Keratinocyte (primary cell): ENCODE data around the gene SIX1. TPM values are rescaled to one million over a fixed set of nuclear protein-coding genes. Genes with fewer than 3 reads are reported as not detected.

Experiments used
- DNase-seq: peaks from one replicate; pipeline ENCODE4 v3.0.0-alpha.2; 2011; ENCODE audit warnings: low read depth, missing footprints, low spot score
- FAIRE-seq: peaks from 2 replicates; lab custom pipeline; 2011; peaks lifted over from hg19 to GRCh38; lab: Jason Lieb, UNC
- H2AFZ ChIP-seq: 2 replicates; pipeline ENCODE4 v1.6.0; 2012; ENCODE audit warnings: low read length, control low read depth, inconsistent platforms; ENCODE audit not compliant: control insufficient read depth
- H3K27ac ChIP-seq: 2 replicates; pipeline ENCODE4 v1.5.1; 2011; ENCODE audit warnings: low read length; ENCODE audit not compliant: control insufficient read depth, insufficient read depth
- H3K27me3 ChIP-seq: 3 replicates; pipeline ENCODE4 v1.6.0; 2011; ENCODE audit warnings: low read length; ENCODE audit not compliant: control insufficient read depth, insufficient read depth; ENCODE audit errors: extremely low read depth
- H3K36me3 ChIP-seq, 2 experiments: 2 replicates in 1 of 2; 3 replicates in 1 of 2; pipeline ENCODE4 v1.5.1; 2011; ENCODE audit warnings: low read length in 2 of 2, mild to moderate bottlenecking in 1 of 2; ENCODE audit not compliant: control insufficient read depth in 2 of 2, insufficient read depth in 2 of 2; ENCODE audit errors: extremely low read depth in 1 of 2
- H3K4me1 ChIP-seq: 3 replicates; pipeline ENCODE4 v1.5.1; 2011; ENCODE audit warnings: low read length; ENCODE audit not compliant: control insufficient read depth, insufficient read depth; ENCODE audit errors: extremely low read depth
- H3K4me2 ChIP-seq: 3 replicates; pipeline ENCODE4 v1.6.0; 2011; ENCODE audit warnings: low read depth, low read length; ENCODE audit not compliant: control insufficient read depth, insufficient read depth; ENCODE audit errors: extremely low read depth
- H3K4me3 ChIP-seq, 3 experiments: fragments of 200-600 bp in 1 of 3; sonication (generic) in 1 of 3; 2 replicates in 2 of 3; 3 replicates in 1 of 3; pipeline ENCODE4 v1.5.1; 2011 to 2016; ENCODE audit warnings: low read length in 3 of 3, mild to moderate bottlenecking in 3 of 3, control low read depth in 2 of 3, inconsistent platforms in 1 of 3, low read depth in 1 of 3, mixed read lengths in 1 of 3, mixed run types in 1 of 3, moderate library complexity in 1 of 3; ENCODE audit not compliant: control insufficient read depth in 2 of 3, insufficient read depth in 2 of 3; ENCODE audit errors: extremely low read depth in 1 of 3
- H3K79me2 ChIP-seq: 2 replicates; pipeline ENCODE4 v1.6.0; 2012; ENCODE audit warnings: low read length; ENCODE audit not compliant: control insufficient read depth, insufficient read depth
- H3K9ac ChIP-seq: 3 replicates; pipeline ENCODE4 v1.6.0; 2011; ENCODE audit warnings: low read length; ENCODE audit not compliant: control insufficient read depth, insufficient read depth; ENCODE audit errors: extremely low read depth
- H3K9me1 ChIP-seq: 3 replicates; pipeline ENCODE4 v1.6.0; 2011; ENCODE audit warnings: low read length; ENCODE audit not compliant: control insufficient read depth, insufficient read depth; ENCODE audit errors: extremely low read depth
- H3K9me3 ChIP-seq: 2 replicates; pipeline ENCODE4 v1.5.1; 2012; ENCODE audit warnings: low read depth, low read length; ENCODE audit not compliant: control insufficient read depth
- H4K20me1 ChIP-seq: 3 replicates; pipeline ENCODE4 v1.6.0; 2011; ENCODE audit warnings: low read length; ENCODE audit not compliant: control insufficient read depth, insufficient read depth; ENCODE audit errors: extremely low read depth
- CTCF ChIP-seq, 3 experiments: IDR thresholded peaks in 1 of 3; conservative IDR thresholded peaks in 1 of 3; optimal IDR thresholded peaks in 1 of 3; 2 replicates in 2 of 3; 3 replicates in 1 of 3; pipeline versions ENCODE3 to v1.5.1; 2011; ENCODE audit warnings: low read length in 3 of 3, mild to moderate bottlenecking in 3 of 3, moderate library complexity in 2 of 3, control low read depth in 1 of 3, inconsistent platforms in 1 of 3; ENCODE audit not compliant: insufficient read depth in 2 of 3; ENCODE audit errors: extremely low read depth in 1 of 3
- EZH2 ChIP-seq: IDR thresholded peaks from one replicate; pipeline ENCODE4 v1.6.1; 2012; ENCODE audit warnings: inconsistent platforms, mild to moderate bottlenecking, low read length, moderate library complexity
- dilution Hi-C: fragments of 300-500 bp; cut with MboI; formaldehyde crosslinking; loops from one replicate; pipeline ENCODE4 v1.7.0; 2020; ENCODE audit warnings: low sequenced_read_pairs; ENCODE audit not compliant: extremely low pct_ligation_motif_present
- polyA plus RNA-seq, 5 experiments: library from polyadenylated mRNA; depleted of rRNA in 3 of 5; stranded (reverse) in 3 of 5; stranded (forward) in 1 of 5; unstranded in 1 of 5; fragments of >200 nt; gene quantifications; 1 replicate in 1 of 5; 2 replicates in 3 of 5; 3 replicates in 1 of 5; pipeline versions ENCODE4 v1.2.1 to v1.2.3, GENCODE V29; 2011 to 2012; ENCODE audit warnings: missing spikeins in 2 of 5, low read depth in 1 of 5, low replicate concordance in 1 of 5

Gene SIX1
- polyA plus RNA-seq, 1 donor (not counting 4 experiments of a cell fraction or from before 2014, with no cell fraction given), result 0.04 TPM

- H3K27ac ChIP-seq, result no peak overlapping the region
- DNase-seq (no peak), FAIRE-seq (no peak)
- no peak overlapping the region for H3K9ac ChIP-seq
- dilution Hi-C loops, result no loop called here
- H4K20me1 ChIP-seq, result no peaks in the 10 kb centered on the region
- H3K4me1 ChIP-seq, result no peaks in the 10 kb centered on the region
- H3K27me3 ChIP-seq, result no peaks in the 10 kb centered on the region
- no peaks in the 10 kb centered on the region for H3K9me3 ChIP-seq
- TF ChIP-seq CTCF (optimal IDR thresholded peaks at IDR 0.05 in 1 of 3, IDR thresholded peaks at IDR 0.05 in 1 of 3, conservative IDR thresholded peaks at IDR 0.05 in 1 of 3; ENCODE audit: extremely low read depth in 1 of 3, insufficient read depth in 2 of 3, low read length in 3 of 3) (no peak), EZH2 (no peak)
- no peaks in the 10 kb centered on the region for H3K9me1 ChIP-seq
- H3K79me2 ChIP-seq, result no peaks in the 10 kb centered on the region
- no peaks in the 10 kb centered on the region for H3K36me3 ChIP-seq
- no peak overlapping the region for H3K4me3 ChIP-seq
- H2AFZ ChIP-seq, result no peak overlapping the region
- no peak overlapping the region for H3K4me2 ChIP-seq
Measured at GRCh38 chr14:60668431-60669112, 19.3 kb upstream of the SIX1 start.

GRCh38 chr14:60665177-60665550, 15.9 kb upstream of the SIX1 start:
- H3K27me3 ChIP-seq, result no peaks in the 10 kb centered on the region
- H3K36me3 ChIP-seq, result no peaks in the 10 kb centered on the region
- DNase-seq, result no peak
- no peak for FAIRE-seq
- no peak overlapping the region for H3K4me3 ChIP-seq
- TF ChIP-seq EZH2 (no peak), CTCF (optimal IDR thresholded peaks at IDR 0.05 in 1 of 3, IDR thresholded peaks at IDR 0.05 in 1 of 3, conservative IDR thresholded peaks at IDR 0.05 in 1 of 3; ENCODE audit: extremely low read depth in 1 of 3, insufficient read depth in 2 of 3, low read length in 3 of 3) (no peak)
- no peaks in the 10 kb centered on the region for H4K20me1 ChIP-seq
- no peak overlapping the region for H2AFZ ChIP-seq
- H3K4me1 ChIP-seq, result no peaks in the 10 kb centered on the region
- H3K4me2 ChIP-seq, result no peak overlapping the region
- H3K9ac ChIP-seq, result no peak overlapping the region
- no peak overlapping the region for H3K27ac ChIP-seq
- no peaks in the 10 kb centered on the region for H3K79me2 ChIP-seq
- no peaks in the 10 kb centered on the region for H3K9me1 ChIP-seq
- dilution Hi-C loops, result no loop called here
- H3K9me3 ChIP-seq, result no peaks in the 10 kb centered on the region
